Stimulated activated CD4-positive, alpha-beta T cell treated with anti-CD3 and anti-CD28 coated beads, Interleukin-4, amount 100 ng/mL, for 1 hour (primary cell): ENCODE results near the gene INSR.
"Not testable (repeated sequence)": the region's sequence is repeated elsewhere in the genome, so short reads cannot be mapped to it uniquely, and the experiment has no call there.

Experiments used
- DNase-seq: peaks from one replicate; pipeline ENCODE4 v3.0.0-alpha.2; 2020

Gene INSR

GRCh38 chr19:7257148-7258040 lies 36.8 kb downstream of the INSR start:
- DNase-seq: no peak

- no peak for DNase-seq
These were observed 38.6 kb downstream of the INSR start for GRCh38 chr19:7255631-7256030.

GRCh38 chr19:7255119-7255518 lies 39.1 kb downstream of the INSR start:
- DNase-seq: no peak

- no peak for DNase-seq
These were observed 39.6 kb downstream of the INSR start for GRCh38 chr19:7254590-7254989.

GRCh38 chr19:7252364-7252763 lies 41.9 kb downstream of the INSR start:
- DNase-seq: no peak

GRCh38 chr19:7251494-7251893 lies 42.7 kb downstream of the INSR start:
- DNase-seq: no peak

- DNase-seq: no peak
These were observed 43.3 kb downstream of the INSR start for GRCh38 chr19:7250951-7251350.

GRCh38 chr19:7250057-7250596 lies 44.1 kb downstream of the INSR start:
- no peak for DNase-seq

GRCh38 chr19:7247155-7247554 lies 47.1 kb downstream of the INSR start:
- no peak for DNase-seq

- DNase-seq: no peak
These were observed 47.6 kb downstream of the INSR start for GRCh38 chr19:7246601-7247000.

- DNase-seq: no peak
These were observed 51.5 kb downstream of the INSR start for GRCh38 chr19:7242601-7243258.

GRCh38 chr19:7238051-7238450 lies 56.2 kb downstream of the INSR start:
- no peak for DNase-seq

- no peak for DNase-seq
These were observed 58.1 kb downstream of the INSR start for GRCh38 chr19:7236153-7236552.

GRCh38 chr19:7230826-7231225 lies 63.4 kb downstream of the INSR start:
- no peak for DNase-seq

- DNase-seq: no peak
These were observed 64.5 kb downstream of the INSR start for GRCh38 chr19:7229735-7230134.

- DNase-seq: no peak
These were observed 65.2 kb downstream of the INSR start for GRCh38 chr19:7228935-7229541.

- DNase-seq: no peak
These were observed 66.5 kb downstream of the INSR start for GRCh38 chr19:7227735-7228134.

GRCh38 chr19:7227149-7227548 lies 67.1 kb downstream of the INSR start:
- DNase-seq: not testable (repeated sequence)

- DNase-seq: no peak
These were observed 67.5 kb downstream of the INSR start for GRCh38 chr19:7226739-7227138.

- DNase-seq: no peak
These were observed 68.5 kb downstream of the INSR start for GRCh38 chr19:7225741-7226140.

GRCh38 chr19:7224995-7225394 lies 69.2 kb downstream of the INSR start:
- DNase-seq: no peak

GRCh38 chr19:7224209-7224686 lies 70.0 kb downstream of the INSR start:
- no peak for DNase-seq

GRCh38 chr19:7223429-7223828 lies 70.8 kb downstream of the INSR start:
- no peak for DNase-seq

GRCh38 chr19:7219056-7219455 lies 75.2 kb downstream of the INSR start:
- DNase-seq: no peak
